CD4-positive, alpha-beta memory T cell (primary cell): ENCODE data around the gene CAMTA1. TPM values are rescaled to one million over a fixed set of nuclear protein-coding genes. Genes with fewer than 3 reads are reported as not detected.

Experiments used
- CTCF ChIA-PET: fragments of 350-600 bp; sonication (Branson Sonifier 250); formaldehyde crosslinking; loops from one replicate; lab custom pipeline; 2021; ENCODE audit warnings: inconsistent platforms; ENCODE audit not compliant: partially characterized antibody; lab: Charles Lee
- POLR2A ChIA-PET: fragments of 350-600 bp; sonication (Branson Sonifier 250); formaldehyde crosslinking; loops from one replicate; lab custom pipeline; 2021; ENCODE audit not compliant: partially characterized antibody; lab: Charles Lee
- DNase-seq, 5 donors: peaks; one replicate each; pipeline versions ENCODE4 v3.0.0 to v3.0.0-alpha.2; 2020 to 2022; ENCODE audit warnings: mixed read lengths in 1 of 5
- H3K27ac ChIP-seq: one replicate; pipeline ENCODE4 v1.7.0; 2013; ENCODE audit warnings: low read depth, low read length
- H3K27me3 ChIP-seq: 2 replicates; pipeline ENCODE4 v1.7.0; 2013; ENCODE audit warnings: mild to moderate bottlenecking, low read length, moderate library complexity; ENCODE audit not compliant: insufficient read depth
- H3K36me3 ChIP-seq: 2 replicates; pipeline ENCODE4 v1.7.0; 2013; ENCODE audit warnings: mild to moderate bottlenecking, low read length, moderate library complexity; ENCODE audit not compliant: insufficient read depth
- H3K4me1 ChIP-seq: 2 replicates; pipeline ENCODE4 v1.7.0; 2013; ENCODE audit warnings: mild to moderate bottlenecking, low read length, moderate library complexity; ENCODE audit not compliant: insufficient read depth
- H3K4me3 ChIP-seq, 2 donors: one replicate each; pipeline ENCODE4 v1.7.0; 2013; ENCODE audit warnings: low read length in 2 of 2, mild to moderate bottlenecking in 1 of 2
- H3K9me3 ChIP-seq, 2 donors: one replicate each; pipeline ENCODE4 v1.7.0; 2013; ENCODE audit warnings: low read length in 2 of 2, control low read depth in 1 of 2; ENCODE audit not compliant: control insufficient read depth in 1 of 2
- H3K27ac Mint-ChIP-seq, 7 donors: one replicate each; pipeline ENCODE4 v1.8.0; 2020 to 2021; ENCODE audit warnings: mixed read lengths in 7 of 7, mild to moderate bottlenecking in 6 of 7, inconsistent platforms in 3 of 7, moderate library complexity in 3 of 7
- H3K27me3 Mint-ChIP-seq, 2 donors: one replicate each; pipeline ENCODE4 v1.8.0; 2020 to 2021; ENCODE audit warnings: mixed read lengths in 2 of 2
- H3K36me3 Mint-ChIP-seq, 2 donors: one replicate each; pipeline ENCODE4 v1.8.0; 2020 to 2021; ENCODE audit warnings: mixed read lengths in 2 of 2, inconsistent platforms in 1 of 2, mild to moderate bottlenecking in 1 of 2
- H3K4me1 Mint-ChIP-seq, 4 donors: one replicate each; pipeline ENCODE4 v1.8.0; 2020 to 2021; ENCODE audit warnings: mixed read lengths in 4 of 4, mild to moderate bottlenecking in 1 of 4
- H3K4me3 Mint-ChIP-seq, 8 donors: one replicate each; pipeline ENCODE4 v1.8.0; 2020 to 2021; ENCODE audit warnings: mixed read lengths in 8 of 8, mild to moderate bottlenecking in 7 of 8, moderate library complexity in 6 of 8, inconsistent platforms in 3 of 8
- H3K9me3 Mint-ChIP-seq, 8 donors: one replicate each; pipeline ENCODE4 v1.8.0; 2020 to 2021; ENCODE audit warnings: mixed read lengths in 8 of 8, mild to moderate bottlenecking in 5 of 8, inconsistent platforms in 3 of 8, moderate library complexity in 1 of 8
- intact Hi-C: fragments of 100-400 bp; cut with micrococcal nuclease; formaldehyde crosslinking; loops from one replicate; pipeline ENCODE4 v1.15.1; 2023
- polyA plus RNA-seq, 2 donors: library from polyadenylated mRNA; unstranded; fragments of 300-500 nt; fragmentation: Illumina TruSeq; gene quantifications; one replicate each; pipeline ENCODE4 v1.2.3, GENCODE V29; 2021
- total RNA-seq, 2 experiments: library from RNA; stranded (reverse); gene quantifications; one replicate each; pipeline ENCODE4 v1.2.3, GENCODE V29; 2021

The CAMTA1 gene
- total and polyA plus RNA-seq, 4 experiments from 2014 or later = 39.1 to 118 (median 59.9) TPM

GRCh38 chr1:7541629-7542028 lies 756.4 kb downstream of the CAMTA1 start:
- H3K9me3 ChIP-seq = no peaks in the 10 kb centered on the region
- no peak overlapping the region for H3K4me3 ChIP-seq
- Mint-ChIP-seq H3K27me3 (peaks cover 10 to 14% of the 10 kb centered on the region in 2 donors), H3K4me1 (no peaks in the 10 kb centered on the region), H3K4me3 (no peak overlapping the region), H3K36me3 (no peaks in the 10 kb centered on the region), H3K27ac (no peak overlapping the region), H3K9me3 (peaks cover 0 to 4% (median 0%) of the 10 kb centered on the region in 8 donors)
- no peak for DNase-seq
- no peaks in the 10 kb centered on the region for H3K27me3 ChIP-seq
- ChIA-PET POLR2A (no interaction called here), CTCF (no interaction called here)
- H3K36me3 ChIP-seq = no peaks in the 10 kb centered on the region
- H3K4me1 ChIP-seq = no peaks in the 10 kb centered on the region
- H3K27ac ChIP-seq = no peak overlapping the region
- intact Hi-C loops = no loop called here

- POLR2A ChIA-PET = no interaction called here
- no peak overlapping the region for H3K27ac Mint-ChIP-seq
- no peak overlapping the region for H3K4me3 Mint-ChIP-seq
- H3K4me3 ChIP-seq = no peak overlapping the region
- H3K9me3 ChIP-seq = no peaks in the 10 kb centered on the region
- no peaks in the 10 kb centered on the region for H3K36me3 ChIP-seq
- CTCF ChIA-PET = no interaction called here
- no peaks in the 10 kb centered on the region for H3K36me3 Mint-ChIP-seq
- H3K9me3 Mint-ChIP-seq = peaks cover 0 to 3% (median 0%) of the 10 kb centered on the region in 8 donors
- H3K27me3 ChIP-seq = no peaks in the 10 kb centered on the region
- H3K27me3 Mint-ChIP-seq = peaks cover 13 to 18% of the 10 kb centered on the region in 2 donors
- no peaks in the 10 kb centered on the region for H3K4me1 Mint-ChIP-seq
- no peak overlapping the region for H3K27ac ChIP-seq
- no peak for DNase-seq
- intact Hi-C loops = no loop called here
- no peaks in the 10 kb centered on the region for H3K4me1 ChIP-seq
Measured at GRCh38 chr1:7543718-7544090, 758.5 kb downstream of the CAMTA1 start.

GRCh38 chr1:7549277-7550161 lies 764.3 kb downstream of the CAMTA1 start:
- Histone ChIP-seq H3K27me3 (no peaks in the 10 kb centered on the region), H3K9me3 (no peaks in the 10 kb centered on the region), H3K36me3 (no peaks in the 10 kb centered on the region), H3K4me3 (no peak overlapping the region), H3K27ac (no peak overlapping the region), H3K4me1 (no peaks in the 10 kb centered on the region)
- Mint-ChIP-seq H3K4me3 (no peak overlapping the region), H3K27ac (peak overlapping the region in 2 of 7 donors; percentile 0 to 65), H3K4me1 (peaks cover 2 to 9% (median 6%) of the 10 kb centered on the region in 4 donors), H3K9me3 (no peaks in the 10 kb centered on the region), H3K36me3 (no peaks in the 10 kb centered on the region), H3K27me3 (peaks cover 8 to 11% of the 10 kb centered on the region in 2 donors)
- DNase-seq = no peak
- intact Hi-C loops = no loop called here
- ChIA-PET POLR2A (no interaction called here), CTCF (no interaction called here)

GRCh38 chr1:7550261-7550865 lies 765.1 kb downstream of the CAMTA1 start:
- Mint-ChIP-seq H3K4me3 (no peak overlapping the region), H3K27me3 (peaks cover 6 to 8% of the 10 kb centered on the region in 2 donors), H3K4me1 (peaks cover 2 to 9% (median 6%) of the 10 kb centered on the region in 4 donors), H3K36me3 (no peaks in the 10 kb centered on the region), H3K9me3 (no peaks in the 10 kb centered on the region), H3K27ac (no peak overlapping the region)
- CTCF ChIA-PET = no interaction called here
- no peak overlapping the region for H3K27ac ChIP-seq
- no peak for DNase-seq
- no peaks in the 10 kb centered on the region for H3K36me3 ChIP-seq
- H3K9me3 ChIP-seq = no peaks in the 10 kb centered on the region
- H3K4me3 ChIP-seq = no peak overlapping the region
- no peaks in the 10 kb centered on the region for H3K4me1 ChIP-seq
- intact Hi-C loops = no loop called here
- no peaks in the 10 kb centered on the region for H3K27me3 ChIP-seq
- POLR2A ChIA-PET = no interaction called here

- no peak overlapping the region for H3K27ac ChIP-seq
- H3K36me3 ChIP-seq = no peaks in the 10 kb centered on the region
Measured at GRCh38 chr1:7550981-7551380, 765.7 kb downstream of the CAMTA1 start.

GRCh38 chr1:7551442-7551841 lies 766.2 kb downstream of the CAMTA1 start:
- Mint-ChIP-seq H3K27ac (no peak overlapping the region), H3K36me3 (no peaks in the 10 kb centered on the region), H3K9me3 (no peaks in the 10 kb centered on the region), H3K4me1 (peaks cover 2 to 9% (median 6%) of the 10 kb centered on the region in 4 donors), H3K4me3 (no peak overlapping the region), H3K27me3 (peaks cover 9 to 10% of the 10 kb centered on the region in 2 donors)
- Histone ChIP-seq H3K4me1 (no peaks in the 10 kb centered on the region), H3K4me3 (no peak overlapping the region), H3K36me3 (no peaks in the 10 kb centered on the region), H3K27me3 (no peaks in the 10 kb centered on the region), H3K27ac (no peak overlapping the region), H3K9me3 (no peaks in the 10 kb centered on the region)
- ChIA-PET POLR2A (no interaction called here), CTCF (no interaction called here)
- no peak for DNase-seq
- intact Hi-C loops = no loop called here

More at GRCh38 chr1:7550981-7551380, 765.7 kb downstream of the CAMTA1 start:
- ChIA-PET CTCF (no interaction called here), POLR2A (no interaction called here)
- H3K4me1 ChIP-seq = no peaks in the 10 kb centered on the region
- H3K27me3 Mint-ChIP-seq = peaks cover 8 to 10% of the 10 kb centered on the region in 2 donors
- no peaks in the 10 kb centered on the region for H3K9me3 ChIP-seq
- H3K4me1 Mint-ChIP-seq = peaks cover 2 to 9% (median 6%) of the 10 kb centered on the region in 4 donors
- no peak overlapping the region for H3K4me3 ChIP-seq
- no peak for DNase-seq
- no peaks in the 10 kb centered on the region for H3K9me3 Mint-ChIP-seq
- intact Hi-C loops = no loop called here
- H3K27ac Mint-ChIP-seq = no peak overlapping the region
- no peaks in the 10 kb centered on the region for H3K36me3 Mint-ChIP-seq
- no peak overlapping the region for H3K4me3 Mint-ChIP-seq
- H3K27me3 ChIP-seq = no peaks in the 10 kb centered on the region

- intact Hi-C loops = no loop called here
- H3K4me1 ChIP-seq = no peaks in the 10 kb centered on the region
- ChIA-PET POLR2A (no interaction called here), CTCF (no interaction called here)
- Mint-ChIP-seq H3K36me3 (no peaks in the 10 kb centered on the region), H3K9me3 (no peaks in the 10 kb centered on the region), H3K4me1 (peaks cover 2 to 9% (median 6%) of the 10 kb centered on the region in 4 donors), H3K4me3 (no peak overlapping the region), H3K27ac (no peak overlapping the region), H3K27me3 (peaks cover 9 to 10% of the 10 kb centered on the region in 2 donors)
- no peak overlapping the region for H3K4me3 ChIP-seq
- no peaks in the 10 kb centered on the region for H3K36me3 ChIP-seq
- no peak overlapping the region for H3K27ac ChIP-seq
- no peak for DNase-seq
- no peaks in the 10 kb centered on the region for H3K9me3 ChIP-seq
- no peaks in the 10 kb centered on the region for H3K27me3 ChIP-seq
Measured at GRCh38 chr1:7552402-7552801, 767.1 kb downstream of the CAMTA1 start.
